KMS-11 (cell line): ENCODE data around the gene AACS.

Experiments
- H2AFZ ChIP-seq: fragments of 200-600 bp; sonication (generic); 2 replicates; pipeline ENCODE4 v1.6.1; 2016; ENCODE audit warnings: antibody characterized with exemption, mixed run types, low read depth
- H3K27ac ChIP-seq: fragments of 200-600 bp; sonication (generic); 2 replicates; pipeline ENCODE4 v1.6.1; 2016; ENCODE audit warnings: mild to moderate bottlenecking, mixed run types
- H3K27me3 ChIP-seq: fragments of 200-600 bp; sonication (generic); 2 replicates; pipeline ENCODE4 v1.6.1; 2017; ENCODE audit warnings: mild to moderate bottlenecking, low read depth, mixed run types, moderate library complexity; ENCODE audit not compliant: insufficient read depth
- H3K36me3 ChIP-seq: fragments of 200-600 bp; sonication (generic); 2 replicates; pipeline ENCODE4 v1.6.1; 2017; ENCODE audit warnings: mild to moderate bottlenecking, mixed run types; ENCODE audit not compliant: insufficient read depth
- H3K4me1 ChIP-seq: fragments of 200-600 bp; sonication (generic); 2 replicates; pipeline ENCODE4 v1.6.1; 2016; ENCODE audit warnings: mild to moderate bottlenecking, low read depth, mixed run types; ENCODE audit not compliant: poor library complexity, severe bottlenecking
- H3K4me2 ChIP-seq: fragments of 200-600 bp; sonication (generic); 2 replicates; pipeline ENCODE4 v1.7.0; 2016; ENCODE audit warnings: mild to moderate bottlenecking, mixed run types
- H3K4me3 ChIP-seq: fragments of 200-600 bp; sonication (generic); IDR thresholded peaks from 2 replicates; pipeline ENCODE4 v1.6.1; 2017; ENCODE audit warnings: low read depth, low read length, mixed read lengths; ENCODE audit not compliant: insufficient read depth
- H3K79me2 ChIP-seq: fragments of 200-600 bp; sonication (generic); 2 replicates; pipeline ENCODE4 v1.6.1; 2016; ENCODE audit warnings: low read depth, mixed run types; ENCODE audit not compliant: insufficient read depth
- H3K9ac ChIP-seq: fragments of 200-600 bp; sonication (generic); 2 replicates; pipeline ENCODE4 v1.6.1; 2016; ENCODE audit warnings: mild to moderate bottlenecking, mixed run types
- H4K20me1 ChIP-seq: fragments of 200-600 bp; sonication (generic); 2 replicates; pipeline ENCODE4 v1.6.1; 2016; ENCODE audit warnings: mild to moderate bottlenecking, mixed run types; ENCODE audit not compliant: insufficient read depth
- CTCF ChIP-seq: fragments of 200-600 bp; sonication (generic); conservative IDR thresholded peaks from 2 replicates; pipeline ENCODE4 v1.6.1; 2017; ENCODE audit warnings: low read depth, mild to moderate bottlenecking, antibody characterized with exemption, low read length, moderate library complexity, mixed read lengths

Gene AACS

GRCh38 chr12:125155366-125155765, 90.1 kb downstream of the AACS start:
- no peaks in the 10 kb centered on the region for H3K4me1 ChIP-seq
- no peak overlapping the region for H3K4me2 ChIP-seq
- no peaks in the 10 kb centered on the region for H3K27me3 ChIP-seq
- H3K79me2 ChIP-seq: no peaks in the 10 kb centered on the region
- H3K9ac ChIP-seq: no peak overlapping the region
- no peaks in the 10 kb centered on the region for H4K20me1 ChIP-seq
- no peak overlapping the region for H2AFZ ChIP-seq
- no peak for TF ChIP-seq CTCF
- no peaks in the 10 kb centered on the region for H3K36me3 ChIP-seq
- H3K27ac ChIP-seq: no peak overlapping the region
- H3K4me3 ChIP-seq: no peak overlapping the region

GRCh38 chr12:125157177-125157576, 91.9 kb downstream of the AACS start:
- Histone ChIP-seq H3K4me2 (no peak overlapping the region), H3K4me3 (no peak overlapping the region), H3K27ac (no peak overlapping the region), H3K79me2 (no peaks in the 10 kb centered on the region), H3K36me3 (no peaks in the 10 kb centered on the region), H2AFZ (no peak overlapping the region), H3K4me1 (no peaks in the 10 kb centered on the region), H4K20me1 (no peaks in the 10 kb centered on the region), H3K27me3 (no peaks in the 10 kb centered on the region), H3K9ac (no peak overlapping the region)
- no peak for TF ChIP-seq CTCF

- no peak for TF ChIP-seq CTCF
These were observed 94.5 kb downstream of the AACS start for GRCh38 chr12:125159702-125160101.

GRCh38 chr12:125160281-125160955, 95.2 kb downstream of the AACS start:
- Histone ChIP-seq H4K20me1 (no peaks in the 10 kb centered on the region), H2AFZ (no peak overlapping the region), H3K9ac (no peak overlapping the region), H3K27me3 (no peaks in the 10 kb centered on the region), H3K4me2 (no peak overlapping the region), H3K36me3 (no peaks in the 10 kb centered on the region), H3K79me2 (no peaks in the 10 kb centered on the region), H3K4me3 (no peak overlapping the region), H3K27ac (no peak overlapping the region), H3K4me1 (no peaks in the 10 kb centered on the region)
- no peak for TF ChIP-seq CTCF

More at GRCh38 chr12:125159702-125160101, 94.5 kb downstream of the AACS start:
- H3K79me2 ChIP-seq: no peaks in the 10 kb centered on the region
- H3K27me3 ChIP-seq: no peaks in the 10 kb centered on the region
- no peak overlapping the region for H3K9ac ChIP-seq
- no peak overlapping the region for H3K4me2 ChIP-seq
- no peak overlapping the region for H2AFZ ChIP-seq
- H3K4me3 ChIP-seq: no peak overlapping the region
- H4K20me1 ChIP-seq: no peaks in the 10 kb centered on the region
- no peaks in the 10 kb centered on the region for H3K36me3 ChIP-seq
- no peak overlapping the region for H3K27ac ChIP-seq
- H3K4me1 ChIP-seq: no peaks in the 10 kb centered on the region
